Left colon (tissue), 2 donors: ENCODE data around the gene NDUFA7. TPM values are rescaled to one million over a fixed set of nuclear protein-coding genes. Genes with fewer than 3 reads are reported as not detected.
"Not testable (repeated sequence)": the region's sequence is repeated elsewhere in the genome, so short reads cannot be mapped to it uniquely, and the experiment has no call there.

Source experiments
- ATAC-seq: fragments of 200-7000 bp; cut with Tn5 transposase; one replicate; pipeline ENCODE4 v1.9.1; 2020; ENCODE audit warnings: mild to moderate bottlenecking, moderate library complexity
- DNase-seq, 2 donors: peaks; one replicate each; pipeline ENCODE4 v3.0.0-alpha.2; 2020
- intact Hi-C, 2 donors: fragments of 100-400 bp; cut with DNase I in 1 of 2; cut with micrococcal nuclease in 1 of 2; formaldehyde crosslinking; loops; one replicate each; pipeline versions ENCODE4 v1.11.2 to v1.14.0; 2022; cut with DNase I, micrococcal nuclease
- total RNA-seq, 2 donors: library from RNA; stranded (reverse); fragmentation: NEBNext Ultra II Directional; extraction: Animal tissue kit (Norgen Biotek cat#: 25700); gene quantifications; one replicate each; pipeline ENCODE4 v1.2.1, GENCODE V29; 2021
- donor health status: DM: no; HTN: no; CAD: no.
- donor health status: DM: yes; HTN: yes; CAD: no.

Gene NDUFA7
- total RNA-seq, 2 donors from 2014 or later = 49.3 to 59.6 TPM

- no peak for DNase-seq
- no peak for ATAC-seq
- intact Hi-C loops = no loop called here
These were observed 22.3 kb upstream of the NDUFA7 start for GRCh38 chr19:8343483-8343844.

- ATAC-seq (peak; percentile 100), DNase-seq (peak; percentile 96 to 97)
- intact Hi-C loops = no loop called here
These were observed 21.7 kb upstream of the NDUFA7 start, which contains the start of gene KANK3 for GRCh38 chr19:8342684-8343482. TSS of gene KANK3 (minus strand) at chr19:8343262. CDS start at chr19:8337828, 5,434 bp downstream.

GRCh38 chr19:8342316-8342683 lies 21.1 kb upstream of the NDUFA7 start:
- intact Hi-C loops = no loop called here
- no peak for DNase-seq
- ATAC-seq = no peak

- DNase-seq, ATAC-seq, intact Hi-C loops: not testable (repeated sequence)
These were observed 20.3 kb upstream of the NDUFA7 start for GRCh38 chr19:8341504-8341903.

- ATAC-seq = no peak
- no peak for DNase-seq
- intact Hi-C loops = no loop called here
These were observed 19.3 kb upstream of the NDUFA7 start for GRCh38 chr19:8340341-8341096.

GRCh38 chr19:8338835-8339234 lies 17.7 kb upstream of the NDUFA7 start:
- DNase-seq = no peak
- intact Hi-C loops = no loop called here
- ATAC-seq = no peak

GRCh38 chr19:8337728-8338127 lies 16.6 kb upstream of the NDUFA7 start:
- DNase-seq (peak in 1 of 2 donors; percentile 20), ATAC-seq (peak; percentile 30)
- intact Hi-C loops = no loop called here

- ATAC-seq = no peak
- intact Hi-C loops = no loop called here
- DNase-seq = no peak
These were observed 15.5 kb upstream of the NDUFA7 start for GRCh38 chr19:8336660-8337059.

- ATAC-seq (no peak), DNase-seq (no peak)
- intact Hi-C loops = no loop called here
These were observed 14.9 kb upstream of the NDUFA7 start for GRCh38 chr19:8336072-8336569.

GRCh38 chr19:8335343-8336071 lies 14.3 kb upstream of the NDUFA7 start:
- intact Hi-C loops = no loop called here

GRCh38 chr19:8334458-8335342 lies 13.5 kb upstream of the NDUFA7 start:
- peak in 1 of 2 donors; percentile 69 for DNase-seq
- peak; percentile 87 for ATAC-seq
- intact Hi-C loops = no loop called here

More at GRCh38 chr19:8335343-8336071, 14.3 kb upstream of the NDUFA7 start:
- DNase-seq (peak in 1 of 2 donors; percentile 47), ATAC-seq (peak; percentile 48)

- intact Hi-C loops = no loop called here
- ATAC-seq = no peak
- no peak for DNase-seq
These were observed 12.7 kb upstream of the NDUFA7 start for GRCh38 chr19:8333767-8334457.

GRCh38 chr19:8332976-8333766 lies 12.0 kb upstream of the NDUFA7 start:
- intact Hi-C loops = no loop called here

GRCh38 chr19:8331263-8331845 lies 10.2 kb upstream of the NDUFA7 start:
- DNase-seq = no peak
- ATAC-seq = no peak
- intact Hi-C loops = no loop called here

More at GRCh38 chr19:8332976-8333766, 12.0 kb upstream of the NDUFA7 start:
- DNase-seq = no peak
- no peak for ATAC-seq

- ATAC-seq (no peak), DNase-seq (no peak)
- intact Hi-C loops = no loop called here
These were observed 8.8 kb upstream of the NDUFA7 start for GRCh38 chr19:8329996-8330395.

- DNase-seq (no peak), ATAC-seq (no peak)
- intact Hi-C loops = no loop called here
These were observed 4.3 kb upstream of the NDUFA7 start for GRCh38 chr19:8325454-8325853.
